Ascending aorta (tissue), 2 donors: ENCODE results near the gene MCM10. TPM values are rescaled to one million over a fixed set of nuclear protein-coding genes. Genes with fewer than 3 reads are reported as not detected.
A peak's percentile ranks its signal among the peaks of the same experiment; 100 is the strongest.

Experiments used
- DNase-seq, 2 donors: peaks; one replicate each; pipeline ENCODE4 v3.0.0-alpha.2; 2019; ENCODE audit warnings: low spot score in 2 of 2
- H3K27ac ChIP-seq, 2 donors: fragments of 200-600 bp; sonication (generic); one replicate each; pipeline ENCODE4 v1.5.1; 2016 to 2017; ENCODE audit warnings: mild to moderate bottlenecking in 1 of 2
- H3K27me3 ChIP-seq: fragments of 200-600 bp; sonication (generic); one replicate; pipeline ENCODE4 v1.5.1; 2017
- H3K36me3 ChIP-seq, 2 donors: fragments of 200-600 bp; sonication (generic); one replicate each; pipeline ENCODE4 v1.5.1; 2016
- H3K4me1 ChIP-seq, 2 donors: fragments of 200-600 bp; sonication (generic); one replicate each; pipeline ENCODE4 v1.5.1; 2016 to 2017; ENCODE audit warnings: mild to moderate bottlenecking in 1 of 2
- H3K4me3 ChIP-seq, 2 donors: fragments of 200-600 bp; sonication (generic); one replicate each; pipeline ENCODE4 v1.5.1; 2016 to 2017; ENCODE audit warnings: mild to moderate bottlenecking in 1 of 2
- H3K9me3 ChIP-seq, 2 donors: fragments of 200-600 bp; sonication (generic); one replicate each; pipeline ENCODE4 v1.5.1; 2016
- intact Hi-C: fragments of 100-400 bp; cut with DNase I; formaldehyde crosslinking; loops from one replicate; pipeline ENCODE4 v1.15.1; 2023
- total RNA-seq: library from RNA; depleted of rRNA; stranded (reverse); fragments of >200 nt; gene quantifications from one replicate; pipeline ENCODE4 v1.1.0, GENCODE V29; 2016
- TF ChIP-seq, protein P1 (sequence below), 3 experiments: fragments of 200-600 bp in 2 of 3; fragments of 450-650 bp in 1 of 3; sonication (generic) in 2 of 3; IDR thresholded peaks; one replicate each; pipeline ENCODE4 v1.5.1; 2016 to 2019; ENCODE audit warnings: antibody characterized with exemption in 3 of 3, mild to moderate bottlenecking in 1 of 3, moderate library complexity in 1 of 3

MCM10 gene
- total RNA-seq, 1 donor from 2014 or later = 0.11 TPM

GRCh38 chr10:13222151-13222550 lies 60.8 kb downstream of the MCM10 start:
- DNase-seq = peak in 1 of 2 donors; percentile 51
- intact Hi-C loops = no loop called here
- no peaks in the 10 kb centered on the region for H3K9me3 ChIP-seq

GRCh38 chr10:13222566-13222965 lies 61.2 kb downstream of the MCM10 start:
- TF ChIP-seq, protein P1, sequence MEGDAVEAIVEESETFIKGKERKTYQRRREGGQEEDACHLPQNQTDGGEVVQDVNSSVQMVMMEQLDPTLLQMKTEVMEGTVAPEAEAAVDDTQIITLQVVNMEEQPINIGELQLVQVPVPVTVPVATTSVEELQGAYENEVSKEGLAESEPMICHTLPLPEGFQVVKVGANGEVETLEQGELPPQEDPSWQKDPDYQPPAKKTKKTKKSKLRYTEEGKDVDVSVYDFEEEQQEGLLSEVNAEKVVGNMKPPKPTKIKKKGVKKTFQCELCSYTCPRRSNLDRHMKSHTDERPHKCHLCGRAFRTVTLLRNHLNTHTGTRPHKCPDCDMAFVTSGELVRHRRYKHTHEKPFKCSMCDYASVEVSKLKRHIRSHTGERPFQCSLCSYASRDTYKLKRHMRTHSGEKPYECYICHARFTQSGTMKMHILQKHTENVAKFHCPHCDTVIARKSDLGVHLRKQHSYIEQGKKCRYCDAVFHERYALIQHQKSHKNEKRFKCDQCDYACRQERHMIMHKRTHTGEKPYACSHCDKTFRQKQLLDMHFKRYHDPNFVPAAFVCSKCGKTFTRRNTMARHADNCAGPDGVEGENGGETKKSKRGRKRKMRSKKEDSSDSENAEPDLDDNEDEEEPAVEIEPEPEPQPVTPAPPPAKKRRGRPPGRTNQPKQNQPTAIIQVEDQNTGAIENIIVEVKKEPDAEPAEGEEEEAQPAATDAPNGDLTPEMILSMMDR (IDR thresholded peaks at IDR 0.05) = no peak
- Histone ChIP-seq H3K27me3 (no peaks in the 10 kb centered on the region), H3K4me1 (peaks cover 0 to 4% of the 10 kb centered on the region in 2 donors), H3K36me3 (no peaks in the 10 kb centered on the region), H3K4me3 (no peak overlapping the region), H3K27ac (no peak overlapping the region), H3K9me3 (no peaks in the 10 kb centered on the region)
- intact Hi-C loops = no loop called here
- no peak for DNase-seq

More at GRCh38 chr10:13222151-13222550, 60.8 kb downstream of the MCM10 start:
- Histone ChIP-seq H3K27ac (no peak overlapping the region), H3K4me1 (peaks cover 0 to 4% of the 10 kb centered on the region in 2 donors), H3K4me3 (no peak overlapping the region), H3K36me3 (no peaks in the 10 kb centered on the region), H3K27me3 (no peaks in the 10 kb centered on the region)
- TF ChIP-seq, protein P1 (IDR thresholded peaks at IDR 0.05) = no peak

DNA sequence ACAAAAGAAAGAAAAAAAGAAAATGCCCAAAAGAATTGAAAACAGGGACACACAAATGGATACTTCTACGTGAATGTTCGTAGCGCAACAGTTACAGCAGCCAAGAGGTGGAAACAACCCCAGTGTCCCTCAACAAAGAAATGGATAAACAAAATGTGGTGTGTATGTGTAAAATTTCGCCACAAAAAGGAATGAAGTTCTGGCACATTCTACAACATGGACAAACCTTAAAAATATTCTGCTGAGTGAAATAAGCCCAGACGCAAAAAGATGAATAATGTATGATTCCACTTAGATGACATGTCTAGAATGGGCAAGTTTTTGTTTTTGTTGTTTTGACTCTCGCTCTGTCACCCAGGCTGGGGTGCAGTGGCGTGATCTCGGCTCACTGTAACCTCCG lies 61.9 kb downstream of the MCM10 start:
- intact Hi-C loops = no loop called here
- TF ChIP-seq, protein P1 (IDR thresholded peaks at IDR 0.05) = no peak
- no peak overlapping the region for H3K4me3 ChIP-seq
- DNase-seq = no peak
- no peaks in the 10 kb centered on the region for H3K36me3 ChIP-seq
- no peak overlapping the region for H3K27ac ChIP-seq
- peaks cover 0 to 4% of the 10 kb centered on the region in 2 donors for H3K4me1 ChIP-seq
- H3K9me3 ChIP-seq = no peaks in the 10 kb centered on the region
- no peaks in the 10 kb centered on the region for H3K27me3 ChIP-seq

DNA sequence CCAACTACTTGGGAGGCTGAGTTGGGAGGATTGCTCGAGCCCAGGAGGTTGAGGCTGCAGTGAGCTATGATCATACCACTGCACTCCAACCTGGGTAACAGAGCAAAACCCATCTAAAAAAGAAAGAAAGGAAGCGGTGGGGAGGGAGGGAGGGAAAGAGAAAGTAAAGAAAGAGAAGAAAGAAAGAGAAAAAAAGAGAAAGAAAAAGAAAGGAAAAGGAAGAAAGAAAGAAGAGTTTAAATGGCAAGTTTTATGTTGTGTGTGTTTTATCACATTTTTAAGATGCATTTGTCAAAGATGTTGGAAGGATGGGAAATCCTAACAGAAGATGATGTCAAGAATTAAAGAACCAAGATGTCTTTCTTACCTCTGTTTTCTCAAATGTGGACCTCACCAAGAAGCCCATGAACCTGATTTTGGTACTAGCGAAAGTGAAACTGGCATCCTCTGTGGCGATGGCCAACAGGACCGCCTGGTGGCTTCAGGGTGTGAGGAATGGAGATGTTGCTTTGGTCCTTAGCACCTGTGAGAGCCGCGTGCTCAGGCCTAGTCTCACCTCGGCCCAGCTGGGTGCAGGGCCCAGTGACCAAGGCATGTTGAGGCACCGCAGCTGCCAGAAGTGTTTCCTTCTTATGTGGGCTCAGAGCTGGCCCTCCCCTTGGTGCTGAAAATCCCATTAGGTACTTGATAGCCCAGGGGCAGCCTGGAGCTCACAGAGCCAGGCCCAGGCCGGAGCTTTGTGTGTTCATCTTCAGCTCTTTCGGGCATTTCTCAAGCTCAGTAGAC lies 63.0 kb downstream of the MCM10 start:
- Histone ChIP-seq H3K4me3 (no peak overlapping the region), H3K27ac (no peak overlapping the region), H3K27me3 (no peaks in the 10 kb centered on the region), H3K36me3 (no peaks in the 10 kb centered on the region), H3K9me3 (no peaks in the 10 kb centered on the region), H3K4me1 (peaks cover 0 to 4% of the 10 kb centered on the region in 2 donors)
- peak in 1 of 2 donors; percentile 39 for DNase-seq
- TF ChIP-seq, protein P1 (IDR thresholded peaks at IDR 0.05) = no peak
- intact Hi-C loops = no loop called here

- Histone ChIP-seq H3K4me3 (no peak overlapping the region), H3K4me1 (peaks cover 0 to 4% of the 10 kb centered on the region in 2 donors), H3K36me3 (no peaks in the 10 kb centered on the region), H3K27ac (no peak overlapping the region), H3K9me3 (no peaks in the 10 kb centered on the region), H3K27me3 (no peaks in the 10 kb centered on the region)
- TF ChIP-seq, protein P1 (IDR thresholded peaks at IDR 0.05) = no peak
- intact Hi-C loops = no loop called here
- DNase-seq = peak in 1 of 2 donors; percentile 58
Observed at GRCh38 chr10:13225601-13226000, 64.2 kb downstream of the MCM10 start.
